ENCODE measurements around the gene SLC12A8. TPM values are rescaled to one million over a fixed set of nuclear protein-coding genes. Genes with fewer than 3 reads are reported as not detected.

Gene SLC12A8
- total RNA-seq, 1 donor from 2014 or later = 8.0 TPM

DNA sequence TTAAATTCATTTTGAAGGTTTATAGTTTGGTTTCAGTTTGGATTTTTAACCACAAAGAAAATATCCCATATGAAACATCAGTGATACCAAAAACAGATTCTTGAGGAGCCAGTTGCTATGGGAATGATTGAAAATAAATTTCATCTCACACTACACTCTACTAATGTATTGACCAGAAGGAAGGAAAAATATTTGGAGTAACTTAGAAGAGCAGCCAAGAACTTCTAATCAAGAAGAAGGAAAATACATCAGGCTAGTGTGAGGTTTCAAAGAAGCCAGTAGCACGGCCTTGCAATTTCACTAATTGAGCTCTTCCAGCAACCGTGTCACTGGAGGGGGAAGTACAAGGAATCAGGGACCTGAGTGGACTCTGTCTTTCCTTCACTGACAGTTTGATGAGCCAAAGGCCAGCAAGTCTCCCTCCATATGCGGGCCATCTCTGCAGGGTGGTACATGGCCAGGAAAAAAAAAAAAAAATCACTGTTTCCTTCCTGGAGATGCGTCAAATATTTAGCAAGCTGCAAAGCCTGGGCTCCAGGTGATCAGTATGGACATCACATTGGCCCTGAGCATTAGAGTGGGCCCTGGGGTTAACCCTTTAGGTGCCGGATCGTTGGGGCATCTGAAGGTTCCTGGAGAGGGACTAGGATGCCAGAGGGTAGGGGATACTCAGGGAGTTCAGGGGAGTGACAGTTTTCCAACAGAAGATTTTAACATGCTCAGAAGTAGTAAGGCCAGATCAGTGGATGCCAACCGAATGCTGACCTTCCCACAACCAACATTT, 37.1 kb downstream of the SLC12A8 start:
- TF ChIP-seq, protein P1, sequence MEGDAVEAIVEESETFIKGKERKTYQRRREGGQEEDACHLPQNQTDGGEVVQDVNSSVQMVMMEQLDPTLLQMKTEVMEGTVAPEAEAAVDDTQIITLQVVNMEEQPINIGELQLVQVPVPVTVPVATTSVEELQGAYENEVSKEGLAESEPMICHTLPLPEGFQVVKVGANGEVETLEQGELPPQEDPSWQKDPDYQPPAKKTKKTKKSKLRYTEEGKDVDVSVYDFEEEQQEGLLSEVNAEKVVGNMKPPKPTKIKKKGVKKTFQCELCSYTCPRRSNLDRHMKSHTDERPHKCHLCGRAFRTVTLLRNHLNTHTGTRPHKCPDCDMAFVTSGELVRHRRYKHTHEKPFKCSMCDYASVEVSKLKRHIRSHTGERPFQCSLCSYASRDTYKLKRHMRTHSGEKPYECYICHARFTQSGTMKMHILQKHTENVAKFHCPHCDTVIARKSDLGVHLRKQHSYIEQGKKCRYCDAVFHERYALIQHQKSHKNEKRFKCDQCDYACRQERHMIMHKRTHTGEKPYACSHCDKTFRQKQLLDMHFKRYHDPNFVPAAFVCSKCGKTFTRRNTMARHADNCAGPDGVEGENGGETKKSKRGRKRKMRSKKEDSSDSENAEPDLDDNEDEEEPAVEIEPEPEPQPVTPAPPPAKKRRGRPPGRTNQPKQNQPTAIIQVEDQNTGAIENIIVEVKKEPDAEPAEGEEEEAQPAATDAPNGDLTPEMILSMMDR (IDR thresholded peaks at IDR 0.05; ENCODE audit: unreplicated experiment) = no peak
- Mint-ChIP-seq H3K36me3 (peaks cover 23% of the 10 kb centered on the region), H3K4me1 (no peaks in the 10 kb centered on the region), H3K27me3 (ENCODE audit: low read depth) (no peaks in the 10 kb centered on the region), H3K4me3 (no peak overlapping the region), H3K9me3 (peaks cover 25% of the 10 kb centered on the region), H3K27ac (no peak overlapping the region)
- no peak for DNase-seq (ENCODE audit: low spot score in 2 of 2, unreplicated experiment in 2 of 2)

GRCh38 chr3:125172346-125172745, 40.2 kb downstream of the SLC12A8 start:
- Mint-ChIP-seq H3K27ac (no peak overlapping the region), H3K9me3 (peaks cover 25% of the 10 kb centered on the region), H3K4me1 (no peaks in the 10 kb centered on the region), H3K27me3 (ENCODE audit: low read depth) (no peaks in the 10 kb centered on the region), H3K36me3 (peaks cover 23% of the 10 kb centered on the region), H3K4me3 (no peak overlapping the region)
- TF ChIP-seq, protein P1 (IDR thresholded peaks at IDR 0.05; ENCODE audit: unreplicated experiment) = no peak
- no peak for DNase-seq (ENCODE audit: low spot score in 2 of 2, unreplicated experiment in 2 of 2)

DNA sequence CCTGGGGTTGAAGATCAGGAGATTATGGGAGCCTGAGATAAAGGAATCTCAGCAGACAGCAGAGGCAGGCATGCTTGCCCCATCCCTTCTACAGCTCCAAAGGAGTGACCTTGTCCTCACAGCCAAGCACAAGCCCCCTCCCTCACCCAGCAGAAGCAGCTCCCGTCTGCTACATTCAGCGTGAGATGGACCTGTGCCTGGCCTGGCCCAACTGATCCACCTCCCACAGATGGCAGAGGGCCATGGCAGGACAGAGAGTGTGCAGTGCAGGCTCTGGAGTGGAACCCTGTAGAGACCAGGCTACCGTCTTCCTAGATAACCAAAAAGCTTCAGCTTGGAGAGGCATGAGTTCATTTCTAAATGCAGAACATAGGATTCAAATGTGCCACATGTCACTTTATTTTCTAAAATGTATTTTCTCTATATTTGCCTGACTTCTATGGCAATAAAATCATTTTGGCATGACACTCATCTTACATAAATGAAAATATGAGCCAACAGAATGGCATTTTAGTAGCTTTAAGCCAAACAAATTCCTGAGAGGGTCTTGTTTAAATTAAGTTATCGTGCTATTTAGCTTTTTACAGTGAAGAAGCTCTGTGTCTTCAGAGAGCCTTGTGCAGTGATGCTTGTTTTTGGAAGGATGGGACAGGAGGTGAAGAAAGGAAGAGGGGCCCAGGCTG, 43.7 kb downstream of the SLC12A8 start:
- Mint-ChIP-seq H3K9me3 (peaks cover 12% of the 10 kb centered on the region), H3K27ac (no peak overlapping the region), H3K4me1 (no peaks in the 10 kb centered on the region), H3K36me3 (peaks cover 8% of the 10 kb centered on the region), H3K4me3 (no peak overlapping the region), H3K27me3 (ENCODE audit: low read depth) (no peaks in the 10 kb centered on the region)
- no peak for DNase-seq (ENCODE audit: low spot score in 2 of 2, unreplicated experiment in 2 of 2)
- TF ChIP-seq, protein P1 (IDR thresholded peaks at IDR 0.05; ENCODE audit: unreplicated experiment) = no peak

GRCh38 chr3:125166599-125167136, 45.9 kb downstream of the SLC12A8 start:
- Mint-ChIP-seq H3K4me3 (no peak overlapping the region), H3K27me3 (ENCODE audit: low read depth) (no peaks in the 10 kb centered on the region), H3K9me3 (no peaks in the 10 kb centered on the region), H3K36me3 (no peaks in the 10 kb centered on the region), H3K4me1 (peaks cover 5% of the 10 kb centered on the region), H3K27ac (no peak overlapping the region)
- no peak for DNase-seq (ENCODE audit: low spot score in 2 of 2, unreplicated experiment in 2 of 2)
- TF ChIP-seq, protein P1 (IDR thresholded peaks at IDR 0.05; ENCODE audit: unreplicated experiment) = no peak

DNA sequence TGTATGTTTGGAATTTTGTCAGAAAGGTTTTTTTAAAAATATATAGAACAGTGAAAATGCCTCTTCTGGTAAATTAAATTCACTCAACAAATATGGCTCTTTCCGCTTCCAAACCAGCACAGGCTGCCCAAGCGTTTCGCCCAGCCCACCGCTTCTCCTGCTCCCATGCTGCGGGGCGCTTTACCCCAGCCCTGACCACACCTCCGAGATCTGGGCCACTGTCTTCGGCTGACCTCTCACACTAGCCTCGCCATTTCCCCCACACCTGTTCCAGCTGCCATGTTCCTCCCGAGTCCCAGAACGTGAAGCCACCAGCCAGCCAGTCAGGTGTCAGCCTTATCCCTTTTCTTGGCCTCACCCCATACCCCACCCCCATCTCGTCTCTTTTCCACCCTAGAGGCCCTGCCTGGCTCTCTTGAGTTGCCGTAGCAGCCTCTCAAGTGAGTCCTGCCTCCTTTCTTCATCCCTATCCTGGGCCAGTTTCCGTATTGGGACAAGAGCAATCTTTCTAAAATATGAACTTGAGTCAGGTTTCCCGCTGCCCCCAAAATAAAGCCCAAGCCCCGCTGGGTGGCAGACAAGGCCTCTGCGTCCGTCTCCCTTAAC, 46.5 kb downstream of the SLC12A8 start:
- Mint-ChIP-seq H3K9me3 (no peaks in the 10 kb centered on the region), H3K4me1 (peaks cover 11% of the 10 kb centered on the region), H3K36me3 (no peaks in the 10 kb centered on the region), H3K4me3 (no peak overlapping the region), H3K27me3 (ENCODE audit: low read depth) (no peaks in the 10 kb centered on the region), H3K27ac (no peak overlapping the region)
- TF ChIP-seq, protein P1 (IDR thresholded peaks at IDR 0.05; ENCODE audit: unreplicated experiment) = no peak
- DNase-seq (ENCODE audit: low spot score in 2 of 2, unreplicated experiment in 2 of 2) = no peak

All from mesothelial cell of epicardium (in vitro differentiated cells).